ENCODE results near the gene PDLIM7. TPM values are rescaled to one million over a fixed set of nuclear protein-coding genes. Genes with fewer than 3 reads are reported as not detected.

The PDLIM7 gene
- total and polyA plus RNA-seq, 10 of the 15 experiments (the other 5 are each of a cell fraction or from before 2014, with no cell fraction given): 0.82 to 36.6 (median 19.3) TPM

DNA sequence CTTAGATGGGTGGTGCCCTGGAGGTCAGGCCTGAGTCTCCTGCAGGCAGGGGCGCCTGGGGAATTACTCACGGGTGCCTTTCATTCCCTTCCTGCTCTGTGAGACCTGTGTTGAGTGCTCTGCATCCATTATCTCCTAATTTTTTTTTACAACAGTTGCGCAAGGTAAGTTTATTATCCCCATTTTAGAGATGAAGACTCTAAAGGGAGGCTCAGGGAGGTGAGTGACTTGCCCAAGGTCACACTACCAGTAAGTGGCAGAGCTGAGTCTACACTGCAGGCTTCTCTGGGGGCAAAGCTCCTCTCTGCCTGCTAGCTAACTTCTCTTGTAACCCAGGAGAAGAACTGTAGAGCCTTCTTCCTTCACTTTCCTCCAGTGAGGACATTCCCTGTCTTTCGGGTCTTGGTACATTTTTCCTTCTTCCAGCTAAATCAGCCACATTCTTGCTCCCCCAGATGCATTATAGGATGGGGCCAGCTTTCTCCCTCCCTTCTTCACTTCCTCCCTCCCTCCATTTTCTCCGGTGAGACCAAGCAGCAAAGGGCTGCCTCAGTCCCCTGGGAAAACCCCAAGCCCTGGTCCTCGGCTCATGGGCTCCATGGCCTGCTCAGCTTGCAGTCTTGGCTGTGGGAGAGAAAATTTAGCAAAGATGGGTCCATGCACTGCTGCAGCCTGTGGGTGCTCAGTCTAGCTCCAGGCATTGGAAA is 49.0 kb downstream of the PDLIM7 start:
- SMC1A ChIA-PET (ENCODE audit: uncharacterized antibody, unreplicated experiment): interaction anchor here (0.7 to 7.2 kb wide), 19 partner anchors 10 to 195 kb away, joined by 3 to 105 read pairs (median 4); partner anchors contain the start of genes F12, PDLIM7 and PFN3
- WGBS (ENCODE audit: insufficient coverage, insufficient replicate concordance, low lambda C conversion rate, missing lambda C conversion rate): 47% methylated on average over 6 of the region's 6 CpGs
- RAD21 ChIA-PET (ENCODE audit: unreplicated experiment): interaction anchor here (1.1 to 13.5 kb wide), 12 partner anchors 19 to 147 kb away, joined by 3 to 291 read pairs (median 6); partner anchors contain the start of genes GRK6 and PDLIM7
- BruUV-seq (replicated peaks): no TSS peak
- DNase-seq (ENCODE audit: low read depth, low spot score) (no peak), FAIRE-seq (no peak), ATAC-seq (peak; percentile 19)
- peak overlapping the region; percentile 67; the same call in 1 of the 2 replicates for H3K4me3 ChIP-seq
- no peaks in the 10 kb centered on the region; a peak in 2 of 4 replicates for H3K36me3 ChIP-seq (ENCODE audit: control insufficient read depth in 2 of 2, insufficient read depth in 2 of 2, low read length in 1 of 2)
- H3K79me2 ChIP-seq (ENCODE audit: control insufficient read depth, insufficient read depth, low read length): peaks cover 14% of the 10 kb centered on the region
- intact Hi-C loops (cut with micrococcal nuclease; ENCODE audit: unreplicated experiment): loop anchor here (2.0 kb wide), 1 partner anchor 18 kb away; no protein-coding TSS in a partner anchor
- in situ Hi-C loops (cut with MboI): loop anchor here (5.0 kb wide), 1 partner anchor 131 kb away; no protein-coding TSS in a partner anchor
- H3K4me1 ChIP-seq (ENCODE audit: control insufficient read depth, insufficient read depth, low read length): peaks cover 37% of the 10 kb centered on the region
- peak overlapping the region; percentile 58 for H3K27ac ChIP-seq (ENCODE audit: control insufficient read depth, insufficient read depth)
- no peak overlapping the region for H2AFZ ChIP-seq (ENCODE audit: control insufficient read depth, low read depth, low read length)
- no peaks in the 10 kb centered on the region for H3K27me3 ChIP-seq (replicated peaks in 1 of 2; ENCODE audit: control insufficient read depth in 2 of 2, insufficient read depth in 2 of 2, low read length in 1 of 2)
- CTCF ChIA-PET: interaction anchor here (0.9 to 16.4 kb wide), 12 partner anchors 9 to 130 kb away, joined by 3 to 391 read pairs (median 7); partner anchors contain the start of genes GRK6 and PFN3
- no peaks in the 10 kb centered on the region for H3K9me3 ChIP-seq (replicated peaks; ENCODE audit: control insufficient read depth, insufficient read depth, low read length)
- H3K4me2 ChIP-seq (ENCODE audit: control insufficient read depth, insufficient read depth): peak overlapping the region; percentile 94
- POLR2A ChIA-PET: interaction anchor here (0.8 to 13.6 kb wide), 10 partner anchors 11 to 86 kb away, joined by 3 to 358 read pairs (median 8); partner anchors contain the start of genes F12 and GRK6
- TF ChIP-seq SPI1 (IDR thresholded peaks at IDR 0.05; ENCODE audit: borderline replicate concordance, insufficient read depth, low read depth, low read length): peak; percentile 69; the same call in 1 of the 2 replicates
- no peak for TF ChIP-seq SMC3 (IDR thresholded peaks at IDR 0.05; ENCODE audit: borderline replicate concordance, low read length)
- TF ChIP-seq CBX3 (IDR thresholded peaks at IDR 0.05; ENCODE audit: borderline replicate concordance, low read depth): no peak
- TF ChIP-seq ATF3 (IDR thresholded peaks at IDR 0.05; ENCODE audit: borderline replicate concordance, extremely low read depth, low read depth, low read length): no peak
- TF ChIP-seq MXI1 (IDR thresholded peaks at IDR 0.05; ENCODE audit: low read depth, low read length): no peak
- TF ChIP-seq MEF2B (IDR thresholded peaks at IDR 0.05; ENCODE audit: partially characterized antibody, poor library complexity, severe bottlenecking): peak; percentile 90
- no peak for TF ChIP-seq SMARCA5 (IDR thresholded peaks at IDR 0.05)
- TF ChIP-seq MTA2 (IDR thresholded peaks at IDR 0.05; ENCODE audit: low read depth): 0 out of 2 replicates have a peak, but pooled peaks have one; percentile 5
- TF ChIP-seq MEF2A (IDR thresholded peaks at IDR 0.05; ENCODE audit: insufficient read depth, low read depth, low read length): no peak
- TF ChIP-seq ZNF24 (IDR thresholded peaks at IDR 0.05): no peak
- H4K20me1 ChIP-seq (ENCODE audit: control insufficient read depth, insufficient read depth): no peaks in the 10 kb centered on the region
- H3K9ac ChIP-seq (ENCODE audit: control insufficient read depth, insufficient read depth, low read length): peak overlapping the region; percentile 51

Measured in GM12878 (cell line).